Esophagus muscularis mucosa (tissue), 4 donors: Measurements from ENCODE around the gene MATN3.

Source experiments
- CTCF ChIP-seq, 3 experiments: fragments of 200-600 bp in 2 of 3; fragments of 450-650 bp in 1 of 3; sonication (generic) in 2 of 3; IDR thresholded peaks; one replicate each; pipeline ENCODE4 v1.5.1; 2017 to 2019; ENCODE audit warnings: antibody characterized with exemption in 3 of 3, mild to moderate bottlenecking in 2 of 3, moderate library complexity in 1 of 3
- EP300 ChIP-seq: sonication (generic); formaldehyde crosslinking; IDR thresholded peaks from one replicate; pipeline ENCODE4 v1.6.1; 2017; ENCODE audit warnings: antibody characterized with exemption
- POLR2A ChIP-seq: fragments of 450-650 bp; IDR thresholded peaks from one replicate; pipeline ENCODE4 v1.6.1; 2017; ENCODE audit warnings: antibody characterized with exemption, moderate library complexity, mild to moderate bottlenecking, low read depth

- TF ChIP-seq EP300 (no peak), CTCF (IDR thresholded peaks at IDR 0.05) (no peak), POLR2A (no peak)
Measured at GRCh38 chr2:20025065-20025786, 12.8 kb upstream of the MATN3 start.
